Mucosa of descending colon (tissue), 3 donors: ENCODE results near the gene KCNQ5. TPM values are rescaled to one million over a fixed set of nuclear protein-coding genes. Genes with fewer than 3 reads are reported as not detected.

Experiments
- ATAC-seq: fragments of 200-7000 bp; cut with Tn5 transposase; one replicate; pipeline ENCODE4 v1.9.1; 2020; ENCODE audit warnings: mild to moderate bottlenecking, moderate library complexity
- DNase-seq, 3 donors: peaks; one replicate each; pipeline ENCODE4 v3.0.0-alpha.2; 2020
- H3K36me3 ChIP-seq: fragments of 200-600 bp; one replicate; pipeline ENCODE4 v1.8.0; 2021; ENCODE audit warnings: low read depth, mild to moderate bottlenecking
- H3K4me1 ChIP-seq: fragments of 200-600 bp; one replicate; pipeline ENCODE4 v1.8.0; 2021; ENCODE audit warnings: low read depth, mild to moderate bottlenecking
- H3K4me3 ChIP-seq: fragments of 200-600 bp; one replicate; pipeline ENCODE4 v1.8.0; 2021; ENCODE audit warnings: mild to moderate bottlenecking
- H3K9me3 ChIP-seq: fragments of 200-600 bp; one replicate; pipeline ENCODE4 v1.8.0; 2021; ENCODE audit warnings: mild to moderate bottlenecking
- CTCF ChIP-seq: fragments of 200-600 bp; IDR thresholded peaks from one replicate; pipeline ENCODE4 v1.8.0; 2022; ENCODE audit warnings: antibody characterized with exemption, mild to moderate bottlenecking
- intact Hi-C, 2 donors: fragments of 100-400 bp; cut with DNase I in 1 of 2; cut with micrococcal nuclease in 1 of 2; formaldehyde crosslinking; loops; one replicate each; pipeline versions ENCODE4 v1.11.0 to v1.11.1; 2022; cut with DNase I, micrococcal nuclease
- total RNA-seq, 3 donors: library from RNA; stranded (reverse); fragmentation: NEBNext Ultra II Directional in 2 of 3; extraction: Animal tissue kit (Norgen Biotek cat#: 25700) in 2 of 3; gene quantifications; one replicate each; pipeline versions ENCODE4 v1.2.1 to v1.2.4, GENCODE V29; 2021 to 2023
- donor health status: DM: no; HTN: no; CAD: no; lungs with moderate emphysema.
- donor health status: DM: no; HTN: no; CAD: no.
- donor health status: DM: no; HTN: yes; CAD: no.

Gene KCNQ5
- total RNA-seq, 3 donors from 2014 or later = 0.14 to 2.3 (median 0.17) TPM

- DNase-seq (no peak), ATAC-seq (no peak)
- intact Hi-C loops = no loop called here
- Histone ChIP-seq H3K9me3 (no peaks in the 10 kb centered on the region), H3K4me1 (no peaks in the 10 kb centered on the region), H3K36me3 (no peaks in the 10 kb centered on the region), H3K4me3 (no peak overlapping the region)
- no peak for TF ChIP-seq CTCF
Observed at GRCh38 chr6:72956272-72956671, 334.4 kb downstream of the KCNQ5 start.

- Histone ChIP-seq H3K4me3 (no peak overlapping the region), H3K36me3 (no peaks in the 10 kb centered on the region), H3K4me1 (no peaks in the 10 kb centered on the region), H3K9me3 (no peaks in the 10 kb centered on the region)
- DNase-seq (no peak), ATAC-seq (no peak)
- intact Hi-C loops = no loop called here
- no peak for TF ChIP-seq CTCF
Observed at GRCh38 chr6:72959821-72960220, 338.0 kb downstream of the KCNQ5 start.

- Histone ChIP-seq H3K4me1 (no peaks in the 10 kb centered on the region), H3K36me3 (no peaks in the 10 kb centered on the region), H3K4me3 (no peak overlapping the region), H3K9me3 (no peaks in the 10 kb centered on the region)
- intact Hi-C loops = no loop called here
- no peak for ATAC-seq
- no peak for TF ChIP-seq CTCF
- no peak for DNase-seq
Observed at GRCh38 chr6:72963946-72964345, 342.1 kb downstream of the KCNQ5 start.

- intact Hi-C loops = no loop called here
Observed at GRCh38 chr6:72966628-72967280, 344.9 kb downstream of the KCNQ5 start.

GRCh38 chr6:72967329-72967728, 345.5 kb downstream of the KCNQ5 start:
- no peak for TF ChIP-seq CTCF
- no peaks in the 10 kb centered on the region for H3K4me1 ChIP-seq
- no peak for ATAC-seq
- H3K4me3 ChIP-seq = no peak overlapping the region
- DNase-seq = no peak
- no peaks in the 10 kb centered on the region for H3K9me3 ChIP-seq
- intact Hi-C loops = no loop called here
- no peaks in the 10 kb centered on the region for H3K36me3 ChIP-seq

More at GRCh38 chr6:72966628-72967280, 344.9 kb downstream of the KCNQ5 start:
- no peak for ATAC-seq
- Histone ChIP-seq H3K9me3 (no peaks in the 10 kb centered on the region), H3K36me3 (no peaks in the 10 kb centered on the region), H3K4me1 (no peaks in the 10 kb centered on the region), H3K4me3 (no peak overlapping the region)
- TF ChIP-seq CTCF = no peak
- DNase-seq = no peak

- no peak for ATAC-seq
Observed at GRCh38 chr6:72968704-72969103, 346.8 kb downstream of the KCNQ5 start.

More at GRCh38 chr6:72968704-72969103, 346.8 kb downstream of the KCNQ5 start:
- H3K4me1 ChIP-seq = no peaks in the 10 kb centered on the region
- no peak for DNase-seq
- intact Hi-C loops = no loop called here
- H3K4me3 ChIP-seq = no peak overlapping the region
- H3K9me3 ChIP-seq = no peaks in the 10 kb centered on the region
- no peaks in the 10 kb centered on the region for H3K36me3 ChIP-seq
- TF ChIP-seq CTCF = no peak
